GM23338 (cell line): ENCODE data around the gene GPR156. TPM values are rescaled to one million over a fixed set of nuclear protein-coding genes. Genes with fewer than 3 reads are reported as not detected.

ENCODE experiments used
- ATAC-seq: fragments of 200-7000 bp; cut with Tn5 transposase; 3 replicates; pipeline ENCODE4 v1.9.1; 2020
- DNase-seq: peaks from one replicate; pipeline ENCODE4 v3.0.0-alpha.2; 2015; ENCODE audit warnings: low spot score
- H2AFZ ChIP-seq: fragments of 200-600 bp; sonication (generic); 2 replicates; pipeline ENCODE4 v1.8.0; 2016; ENCODE audit warnings: antibody characterized with exemption, mild to moderate bottlenecking, moderate library complexity
- H3F3A ChIP-seq: fragments of 200-600 bp; sonication (generic); replicated peaks from 2 replicates; pipeline ENCODE4 v1.8.0; 2017; ENCODE audit warnings: antibody characterized with exemption, mixed run types, low read depth
- H3K27ac ChIP-seq: fragments of 200-600 bp; sonication (generic); 2 replicates; pipeline ENCODE4 v1.6.1; 2016; ENCODE audit warnings: low read depth
- H3K27me3 ChIP-seq: fragments of 200-600 bp; sonication (generic); 2 replicates; pipeline ENCODE4 v1.8.0; 2016; ENCODE audit warnings: mild to moderate bottlenecking, mixed run types, moderate library complexity; ENCODE audit not compliant: insufficient read depth
- H3K36me3 ChIP-seq: fragments of 200-600 bp; sonication (generic); 2 replicates; pipeline ENCODE4 v1.8.0; 2016; ENCODE audit warnings: mild to moderate bottlenecking; ENCODE audit not compliant: insufficient read depth
- H3K4me1 ChIP-seq: fragments of 200-600 bp; sonication (generic); 2 replicates; pipeline ENCODE4 v1.8.0; 2016; ENCODE audit warnings: mild to moderate bottlenecking, moderate library complexity; ENCODE audit not compliant: insufficient read depth
- H3K4me2 ChIP-seq: fragments of 200-600 bp; sonication (generic); 2 replicates; pipeline ENCODE4 v1.7.1; 2017; ENCODE audit warnings: mixed run types
- H3K4me3 ChIP-seq: fragments of 200-600 bp; sonication (generic); 2 replicates; pipeline ENCODE4 v1.6.1; 2016; ENCODE audit warnings: mixed run types
- H3K79me2 ChIP-seq: fragments of 200-600 bp; sonication (generic); replicated peaks from 2 replicates; pipeline ENCODE4 v1.8.0; 2017; ENCODE audit warnings: mild to moderate bottlenecking; ENCODE audit not compliant: insufficient read depth
- H3K9me2 ChIP-seq: fragments of 200-600 bp; sonication (generic); 2 replicates; pipeline ENCODE4 v1.8.0; 2017; ENCODE audit not compliant: insufficient read depth
- H4K20me1 ChIP-seq: fragments of 200-600 bp; sonication (generic); replicated peaks from 2 replicates; pipeline ENCODE4 v1.8.0; 2017; ENCODE audit warnings: mild to moderate bottlenecking; ENCODE audit not compliant: insufficient read depth
- H3K27ac Mint-ChIP-seq: 2 replicates; pipeline ENCODE4 v1.8.0; 2020; ENCODE audit warnings: inconsistent platforms, mild to moderate bottlenecking, moderate library complexity, mixed read lengths
- H3K27me3 Mint-ChIP-seq: 3 replicates; pipeline ENCODE4 v1.8.0; 2022; ENCODE audit warnings: low read depth, mild to moderate bottlenecking, moderate library complexity, mixed read lengths, inconsistent platforms; ENCODE audit not compliant: insufficient read depth, poor library complexity
- H3K36me3 Mint-ChIP-seq: 3 replicates; pipeline ENCODE4 v1.8.0; 2021; ENCODE audit warnings: low read depth, mild to moderate bottlenecking, inconsistent platforms, moderate library complexity, mixed read lengths
- H3K4me1 Mint-ChIP-seq: 3 replicates; pipeline ENCODE4 v1.8.0; 2020; ENCODE audit warnings: mild to moderate bottlenecking, inconsistent platforms, mixed read lengths
- H3K4me3 Mint-ChIP-seq: 3 replicates; pipeline ENCODE4 v1.8.0; 2021; ENCODE audit warnings: moderate library complexity, mild to moderate bottlenecking, inconsistent platforms, mixed read lengths
- H3K9me3 Mint-ChIP-seq: 3 replicates; pipeline ENCODE4 v1.8.0; 2020; ENCODE audit warnings: moderate library complexity, mild to moderate bottlenecking, inconsistent platforms, mixed read lengths
- CREB1 ChIP-seq: fragments of 250-450 bp; sonication (Bioruptor Pico); IDR thresholded peaks from 2 replicates; pipeline ENCODE4 v1.5.0; 2020; ENCODE audit warnings: low read depth, mild to moderate bottlenecking, moderate library complexity
- CTCF ChIP-seq, 2 experiments: fragments of 200-600 bp in 1 of 2; sonication (generic) in 1 of 2; conservative IDR thresholded peaks; 2 replicates each; pipeline versions ENCODE4 v1.5.1 to v1.6.1; 2016 to 2017; ENCODE audit warnings: antibody characterized with exemption in 2 of 2, low read depth in 2 of 2, mild to moderate bottlenecking in 2 of 2, moderate library complexity in 1 of 2
- ETS1 ChIP-seq: IDR thresholded peaks from 2 replicates; pipeline ENCODE4 v1.6.1; 2016; ENCODE audit warnings: antibody characterized with exemption
- EZH2 ChIP-seq: fragments of 200-600 bp; sonication (generic); IDR thresholded peaks from one replicate; pipeline ENCODE4 v1.8.0; 2017; ENCODE audit warnings: antibody characterized with exemption, mild to moderate bottlenecking, low read depth; ENCODE audit not compliant: unreplicated experiment
- EZH2phosphoT487 ChIP-seq: fragments of 200-600 bp; sonication (generic); IDR thresholded peaks from one replicate; pipeline ENCODE4 v1.8.1; 2018; ENCODE audit warnings: antibody characterized with exemption; ENCODE audit not compliant: unreplicated experiment
- JUNB ChIP-seq: IDR thresholded peaks from one replicate; pipeline ENCODE4 v1.6.1; 2016; ENCODE audit warnings: antibody characterized with exemption; ENCODE audit not compliant: unreplicated experiment
- NANOG ChIP-seq: IDR thresholded peaks from 2 replicates; pipeline ENCODE4 v1.6.1; 2016; ENCODE audit warnings: antibody characterized with exemption, borderline replicate concordance
- POLR2AphosphoS5 ChIP-seq: IDR thresholded peaks from 2 replicates; pipeline ENCODE4 v1.6.1; 2016; ENCODE audit warnings: antibody characterized with exemption, low read depth
- REST ChIP-seq: IDR thresholded peaks from one replicate; pipeline ENCODE4 v1.6.1; 2018; ENCODE audit warnings: antibody characterized with exemption; ENCODE audit not compliant: unreplicated experiment
- STAT1 ChIP-seq: IDR thresholded peaks from one replicate; pipeline ENCODE4 v1.6.1; 2016; ENCODE audit warnings: antibody characterized with exemption; ENCODE audit not compliant: unreplicated experiment
- ZNF114 ChIP-seq: fragments of 250-450 bp; sonication (Bioruptor Pico); IDR thresholded peaks from 2 replicates; pipeline ENCODE4 v1.5.0; 2020; ENCODE audit warnings: mild to moderate bottlenecking, moderate library complexity
- ZNF331 ChIP-seq: fragments of 250-450 bp; sonication (Bioruptor Pico); IDR thresholded peaks from 2 replicates; pipeline ENCODE4 v1.5.0; 2020; ENCODE audit warnings: low read depth, mild to moderate bottlenecking, moderate library complexity
- ZNF462 ChIP-seq: fragments of 250-450 bp; sonication (Bioruptor Pico); IDR thresholded peaks from 2 replicates; pipeline ENCODE4 v1.5.0; 2020; ENCODE audit warnings: mild to moderate bottlenecking, moderate library complexity
- polyA plus RNA-seq: library from polyadenylated mRNA; unstranded; fragments of >200 nt; fragmentation: Nextera tagmentation; extraction: Ambion mirVana; gene quantifications from 2 replicates; pipeline ENCODE4 v1.2.1, GENCODE V29; 2016
- total RNA-seq: library from RNA; depleted of rRNA; stranded (reverse); fragments of >200 nt; shearing (Covaris generic); gene quantifications from 2 replicates; pipeline ENCODE4 v1.2.3, GENCODE V29; 2014

GPR156 gene
- total and polyA plus RNA-seq, 2 experiments from 2014 or later, result 0.50 to 2.5 TPM

- ATAC-seq (no peak), DNase-seq (no peak)
- H3K4me3 Mint-ChIP-seq, result no peak overlapping the region
- Histone ChIP-seq H3K4me3 (no peak overlapping the region), H3K36me3 (no peaks in the 10 kb centered on the region), H3K27me3 (no peaks in the 10 kb centered on the region), H4K20me1 (no peaks in the 10 kb centered on the region), H3F3A (no peaks in the 10 kb centered on the region), H3K4me2 (no peak overlapping the region), H2AFZ (no peak overlapping the region), H3K4me1 (no peaks in the 10 kb centered on the region), H3K9me2 (no peaks in the 10 kb centered on the region), H3K79me2 (no peaks in the 10 kb centered on the region), H3K27ac (no peak overlapping the region)
- H3K27ac Mint-ChIP-seq, result no peak overlapping the region
- no peaks in the 10 kb centered on the region for H3K9me3 Mint-ChIP-seq
- no peaks in the 10 kb centered on the region for H3K4me1 Mint-ChIP-seq
- TF ChIP-seq JUNB (no peak), STAT1 (no peak), NANOG (no peak), ZNF331 (CRISPR knock-in tag) (no peak), POLR2AphosphoS5 (no peak), REST (no peak), ETS1 (no peak), ZNF462 (CRISPR knock-in tag) (no peak), ZNF114 (CRISPR knock-in tag) (no peak), CTCF (conservative IDR thresholded peaks at IDR 0.05; ENCODE audit: low read depth in 2 of 2) (no peak), CREB1 (CRISPR knock-in tag) (no peak), EZH2phosphoT487 (no peak), EZH2 (no peak)
- H3K36me3 Mint-ChIP-seq, result no peaks in the 10 kb centered on the region
- peaks cover 4% of the 10 kb centered on the region for H3K27me3 Mint-ChIP-seq
Observed at GRCh38 chr3:120168038-120168437, 117.0 kb downstream of the GPR156 start.
